ENCODE results near the gene PPM1J.

DNA sequence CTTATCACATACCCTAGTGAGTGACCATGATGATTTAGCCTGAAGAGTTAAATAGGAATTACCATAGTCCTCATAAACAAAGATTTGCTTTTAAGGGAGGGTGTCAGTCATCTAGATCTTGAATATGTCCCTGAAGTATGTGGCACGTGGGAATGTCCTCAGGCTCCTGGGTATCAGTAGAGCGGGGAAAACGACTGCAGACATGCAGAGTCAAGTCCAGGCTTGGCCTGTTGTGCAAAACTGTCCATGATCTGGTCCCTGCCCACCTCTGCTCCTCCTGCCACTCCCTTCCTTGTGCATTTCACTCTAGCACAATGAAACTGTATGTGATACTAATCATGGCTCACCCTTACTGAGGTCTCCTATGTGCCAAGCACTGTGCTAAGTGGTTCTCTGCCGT lies 27.8 kb downstream of the PPM1J start:
- TF ChIP-seq EZH2 (IDR thresholded peaks at IDR 0.05; ENCODE audit: borderline replicate concordance, low read length) (no peak), CTCF (IDR thresholded peaks at IDR 0.05; ENCODE audit: low read length) (no peak)
